Right lobe of liver (tissue), 4 donors: ENCODE measurements around the gene RNF20.

ENCODE experiments used
- POLR2A ChIP-seq: fragments of 450-650 bp; IDR thresholded peaks from one replicate; pipeline ENCODE4 v1.6.1; 2017; ENCODE audit warnings: antibody characterized with exemption, mild to moderate bottlenecking
- TF ChIP-seq, protein P1 (sequence below), 4 donors: fragments of 200-600 bp in 3 of 4; fragments of 450-650 bp in 1 of 4; IDR thresholded peaks; one replicate each; pipeline versions ENCODE4 v1.5.1 to v1.8.0; 2016 to 2022; ENCODE audit warnings: antibody characterized with exemption in 4 of 4, mild to moderate bottlenecking in 2 of 4
- donor health status: DM: no; HTN: no; CAD: no.
- donor health status: DM: no; HTN: no; CAD: no.
- donor health status: DM: no; HTN: yes; CAD: no.

- TF ChIP-seq, protein P1, sequence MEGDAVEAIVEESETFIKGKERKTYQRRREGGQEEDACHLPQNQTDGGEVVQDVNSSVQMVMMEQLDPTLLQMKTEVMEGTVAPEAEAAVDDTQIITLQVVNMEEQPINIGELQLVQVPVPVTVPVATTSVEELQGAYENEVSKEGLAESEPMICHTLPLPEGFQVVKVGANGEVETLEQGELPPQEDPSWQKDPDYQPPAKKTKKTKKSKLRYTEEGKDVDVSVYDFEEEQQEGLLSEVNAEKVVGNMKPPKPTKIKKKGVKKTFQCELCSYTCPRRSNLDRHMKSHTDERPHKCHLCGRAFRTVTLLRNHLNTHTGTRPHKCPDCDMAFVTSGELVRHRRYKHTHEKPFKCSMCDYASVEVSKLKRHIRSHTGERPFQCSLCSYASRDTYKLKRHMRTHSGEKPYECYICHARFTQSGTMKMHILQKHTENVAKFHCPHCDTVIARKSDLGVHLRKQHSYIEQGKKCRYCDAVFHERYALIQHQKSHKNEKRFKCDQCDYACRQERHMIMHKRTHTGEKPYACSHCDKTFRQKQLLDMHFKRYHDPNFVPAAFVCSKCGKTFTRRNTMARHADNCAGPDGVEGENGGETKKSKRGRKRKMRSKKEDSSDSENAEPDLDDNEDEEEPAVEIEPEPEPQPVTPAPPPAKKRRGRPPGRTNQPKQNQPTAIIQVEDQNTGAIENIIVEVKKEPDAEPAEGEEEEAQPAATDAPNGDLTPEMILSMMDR (IDR thresholded peaks at IDR 0.05) = no peak
- TF ChIP-seq POLR2A = no peak
These were observed 24.1 kb upstream of the RNF20 start for GRCh38 chr9:101509572-101509971.
